GM10266 (cell line): ENCODE data around the gene NPR1.
"Not testable (repeated sequence)": the region's sequence is repeated elsewhere in the genome, so short reads cannot be mapped to it uniquely, and the experiment has no call there.

ENCODE experiments used
- DNase-seq: peaks from one replicate; pipeline ENCODE4 v3.0.0; 2012; ENCODE audit errors: extremely low spot score
- CTCF ChIP-seq: IDR thresholded peaks from 2 replicates; pipeline ENCODE4 v1.5.1; 2012; ENCODE audit warnings: mild to moderate bottlenecking, low read depth; ENCODE audit not compliant: control insufficient read depth, insufficient read depth; ENCODE audit errors: missing control alignments

Gene NPR1

GRCh38 chr1:153697191-153698019, 18.9 kb downstream of the NPR1 start:
- DNase-seq = no peak
- no peak for TF ChIP-seq CTCF

- no peak for TF ChIP-seq CTCF
- DNase-seq = peak; percentile 57
These were observed 19.8 kb downstream of the NPR1 start for GRCh38 chr1:153698020-153698922.

- TF ChIP-seq CTCF = no peak
- no peak for DNase-seq
These were observed 20.6 kb downstream of the NPR1 start for GRCh38 chr1:153698923-153699714.

GRCh38 chr1:153699768-153700167, 21.3 kb downstream of the NPR1 start:
- DNase-seq = no peak
- no peak for TF ChIP-seq CTCF

GRCh38 chr1:153705484-153705883, 27.0 kb downstream of the NPR1 start:
- TF ChIP-seq CTCF = no peak

GRCh38 chr1:153711026-153711425, 32.5 kb downstream of the NPR1 start:
- DNase-seq = no peak
- TF ChIP-seq CTCF = no peak

More at GRCh38 chr1:153705484-153705883, 27.0 kb downstream of the NPR1 start:
- no peak for DNase-seq

GRCh38 chr1:153716211-153716610, 37.7 kb downstream of the NPR1 start:
- not testable (repeated sequence) for DNase-seq
